ENCODE measurements around the gene SF3B1. TPM values are rescaled to one million over a fixed set of nuclear protein-coding genes. Genes with fewer than 3 reads are reported as not detected.

The SF3B1 gene
- total and polyA plus RNA-seq, 2 of the 13 experiments (the other 11 are each of a cell fraction or from before 2014, with no cell fraction given) = 387 to 750 TPM

DNA sequence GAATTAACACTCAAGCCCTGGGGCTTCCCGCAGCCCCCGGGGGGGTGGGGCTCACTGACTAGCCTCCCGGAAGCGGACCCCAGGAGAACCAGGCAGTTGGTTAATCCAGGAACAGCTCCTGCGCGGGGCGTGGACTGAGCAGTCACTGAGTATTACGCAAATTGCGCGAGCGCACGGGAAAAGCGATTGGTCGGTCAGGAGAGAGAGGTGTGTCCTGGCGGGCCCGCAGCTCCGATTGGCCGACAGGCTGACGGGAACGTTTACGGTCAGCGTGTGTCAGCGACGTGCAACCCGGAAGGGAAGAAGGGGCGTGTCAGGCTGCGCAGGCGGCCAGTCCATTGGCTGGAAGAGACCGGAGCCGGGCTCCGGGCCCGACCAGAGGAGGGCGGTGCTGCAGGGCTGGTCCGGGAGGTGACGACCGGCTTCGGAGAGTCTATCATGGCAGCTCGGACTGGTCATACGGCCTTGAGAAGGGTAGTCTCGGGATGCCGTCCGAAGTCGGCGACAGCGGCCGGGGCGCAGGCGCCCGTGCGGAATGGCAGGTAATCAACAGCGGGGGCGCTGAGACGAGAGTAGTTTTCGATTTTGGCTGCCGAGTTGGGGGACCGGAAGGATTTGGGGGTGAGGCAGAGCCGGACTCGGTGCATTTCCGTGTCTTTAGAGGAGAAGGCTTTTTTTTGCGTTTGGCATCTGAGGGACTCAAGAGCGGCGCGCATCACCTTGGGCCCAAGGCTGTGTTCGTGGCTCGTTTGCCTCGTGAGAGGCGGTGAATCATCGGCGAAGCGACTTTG is 18.5 kb upstream of the SF3B1 start, which contains the start of gene COQ10B (continued):
- TF ChIP-seq, protein P1, sequence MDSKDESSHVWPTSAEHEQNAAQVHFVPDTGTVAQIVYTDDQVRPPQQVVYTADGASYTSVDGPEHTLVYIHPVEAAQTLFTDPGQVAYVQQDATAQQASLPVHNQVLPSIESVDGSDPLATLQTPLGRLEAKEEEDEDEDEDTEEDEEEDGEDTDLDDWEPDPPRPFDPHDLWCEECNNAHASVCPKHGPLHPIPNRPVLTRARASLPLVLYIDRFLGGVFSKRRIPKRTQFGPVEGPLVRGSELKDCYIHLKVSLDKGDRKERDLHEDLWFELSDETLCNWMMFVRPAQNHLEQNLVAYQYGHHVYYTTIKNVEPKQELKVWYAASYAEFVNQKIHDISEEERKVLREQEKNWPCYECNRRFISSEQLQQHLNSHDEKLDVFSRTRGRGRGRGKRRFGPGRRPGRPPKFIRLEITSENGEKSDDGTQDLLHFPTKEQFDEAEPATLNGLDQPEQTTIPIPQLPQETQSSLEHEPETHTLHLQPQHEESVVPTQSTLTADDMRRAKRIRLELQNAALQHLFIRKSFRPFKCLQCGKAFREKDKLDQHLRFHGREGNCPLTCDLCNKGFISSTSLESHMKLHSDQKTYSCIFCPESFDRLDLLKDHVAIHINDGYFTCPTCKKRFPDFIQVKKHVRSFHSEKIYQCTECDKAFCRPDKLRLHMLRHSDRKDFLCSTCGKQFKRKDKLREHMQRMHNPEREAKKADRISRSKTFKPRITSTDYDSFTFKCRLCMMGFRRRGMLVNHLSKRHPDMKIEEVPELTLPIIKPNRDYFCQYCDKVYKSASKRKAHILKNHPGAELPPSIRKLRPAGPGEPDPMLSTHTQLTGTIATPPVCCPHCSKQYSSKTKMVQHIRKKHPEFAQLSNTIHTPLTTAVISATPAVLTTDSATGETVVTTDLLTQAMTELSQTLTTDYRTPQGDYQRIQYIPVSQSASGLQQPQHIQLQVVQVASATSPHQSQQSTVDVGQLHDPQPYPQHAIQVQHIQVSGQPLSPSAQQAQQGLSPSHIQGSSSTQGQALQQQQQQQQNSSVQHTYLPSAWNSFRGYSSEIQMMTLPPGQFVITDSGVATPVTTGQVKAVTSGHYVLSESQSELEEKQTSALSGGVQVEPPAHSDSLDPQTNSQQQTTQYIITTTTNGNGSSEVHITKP (CRISPR knock-in tag; IDR thresholded peaks at IDR 0.05; ENCODE audit: low read depth) = peak; percentile 88
- TF ChIP-seq ZSCAN29 (CRISPR knock-in tag; conservative IDR thresholded peaks at IDR 0.05) (no peak; the same call in 1 of the 2 replicates), SAFB2 (CRISPR knock-in tag; IDR thresholded peaks at IDR 0.05; ENCODE audit: borderline replicate concordance, low read depth) (no peak; the same call in 1 of the 2 replicates), FIP1L1 (IDR thresholded peaks at IDR 0.05; ENCODE audit: borderline replicate concordance, insufficient read depth, low read depth, low read length) (peak; percentile 87; the same call in 1 of the 2 replicates), HNF4G (IDR thresholded peaks at IDR 0.05; ENCODE audit: borderline replicate concordance, low read depth, low read length) (no peak), HNF4G (CRISPR knock-in tag; IDR thresholded peaks at IDR 0.05; ENCODE audit: borderline replicate concordance, low read depth) (0 out of 2 replicates have a peak, but pooled peaks have one; percentile 29), NR2C2 (CRISPR knock-in tag; IDR thresholded peaks at IDR 0.05; ENCODE audit: borderline replicate concordance) (peak; percentile 85), CREB1 (IDR thresholded peaks at IDR 0.05) (peak; percentile 95), CREB1 (CRISPR knock-in tag; IDR thresholded peaks at IDR 0.05) (peak; percentile 95), ZNF619 (CRISPR knock-in tag; IDR thresholded peaks at IDR 0.05) (peak; percentile 74; the same call in 1 of the 2 replicates), ZNF121 (CRISPR knock-in tag; IDR thresholded peaks at IDR 0.05) (no peak), PHF8 (CRISPR knock-in tag; IDR thresholded peaks at IDR 0.05) (peak; percentile 86; the same call in 1 of the 2 replicates)
- TF ChIP-seq, protein P2, sequence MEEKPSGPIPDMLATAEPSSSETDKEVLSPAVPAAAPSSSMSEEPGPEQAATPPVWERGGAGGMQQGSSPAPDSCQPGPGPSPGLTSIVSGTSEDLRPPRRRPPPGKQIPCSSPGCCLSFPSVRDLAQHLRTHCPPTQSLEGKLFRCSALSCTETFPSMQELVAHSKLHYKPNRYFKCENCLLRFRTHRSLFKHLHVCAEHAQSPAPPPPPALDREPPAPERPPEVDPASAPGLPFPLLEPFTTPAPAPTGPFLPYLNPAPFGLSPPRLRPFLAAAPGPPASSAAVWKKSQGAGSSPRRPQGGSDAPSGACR (CRISPR knock-in tag; IDR thresholded peaks at IDR 0.05) = 0 out of 2 replicates have a peak, but pooled peaks have one; percentile 40
- TF ChIP-seq, protein P3, sequence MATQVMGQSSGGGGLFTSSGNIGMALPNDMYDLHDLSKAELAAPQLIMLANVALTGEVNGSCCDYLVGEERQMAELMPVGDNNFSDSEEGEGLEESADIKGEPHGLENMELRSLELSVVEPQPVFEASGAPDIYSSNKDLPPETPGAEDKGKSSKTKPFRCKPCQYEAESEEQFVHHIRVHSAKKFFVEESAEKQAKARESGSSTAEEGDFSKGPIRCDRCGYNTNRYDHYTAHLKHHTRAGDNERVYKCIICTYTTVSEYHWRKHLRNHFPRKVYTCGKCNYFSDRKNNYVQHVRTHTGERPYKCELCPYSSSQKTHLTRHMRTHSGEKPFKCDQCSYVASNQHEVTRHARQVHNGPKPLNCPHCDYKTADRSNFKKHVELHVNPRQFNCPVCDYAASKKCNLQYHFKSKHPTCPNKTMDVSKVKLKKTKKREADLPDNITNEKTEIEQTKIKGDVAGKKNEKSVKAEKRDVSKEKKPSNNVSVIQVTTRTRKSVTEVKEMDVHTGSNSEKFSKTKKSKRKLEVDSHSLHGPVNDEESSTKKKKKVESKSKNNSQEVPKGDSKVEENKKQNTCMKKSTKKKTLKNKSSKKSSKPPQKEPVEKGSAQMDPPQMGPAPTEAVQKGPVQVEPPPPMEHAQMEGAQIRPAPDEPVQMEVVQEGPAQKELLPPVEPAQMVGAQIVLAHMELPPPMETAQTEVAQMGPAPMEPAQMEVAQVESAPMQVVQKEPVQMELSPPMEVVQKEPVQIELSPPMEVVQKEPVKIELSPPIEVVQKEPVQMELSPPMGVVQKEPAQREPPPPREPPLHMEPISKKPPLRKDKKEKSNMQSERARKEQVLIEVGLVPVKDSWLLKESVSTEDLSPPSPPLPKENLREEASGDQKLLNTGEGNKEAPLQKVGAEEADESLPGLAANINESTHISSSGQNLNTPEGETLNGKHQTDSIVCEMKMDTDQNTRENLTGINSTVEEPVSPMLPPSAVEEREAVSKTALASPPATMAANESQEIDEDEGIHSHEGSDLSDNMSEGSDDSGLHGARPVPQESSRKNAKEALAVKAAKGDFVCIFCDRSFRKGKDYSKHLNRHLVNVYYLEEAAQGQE (IDR thresholded peaks at IDR 0.05; ENCODE audit: borderline replicate concordance in 1 of 2, low read depth in 1 of 2, low read length in 2 of 2) = peak in 1 of 2 experiments; percentile 62; a peak in 1 of 4 replicates
- TF ChIP-seq, protein P4, sequence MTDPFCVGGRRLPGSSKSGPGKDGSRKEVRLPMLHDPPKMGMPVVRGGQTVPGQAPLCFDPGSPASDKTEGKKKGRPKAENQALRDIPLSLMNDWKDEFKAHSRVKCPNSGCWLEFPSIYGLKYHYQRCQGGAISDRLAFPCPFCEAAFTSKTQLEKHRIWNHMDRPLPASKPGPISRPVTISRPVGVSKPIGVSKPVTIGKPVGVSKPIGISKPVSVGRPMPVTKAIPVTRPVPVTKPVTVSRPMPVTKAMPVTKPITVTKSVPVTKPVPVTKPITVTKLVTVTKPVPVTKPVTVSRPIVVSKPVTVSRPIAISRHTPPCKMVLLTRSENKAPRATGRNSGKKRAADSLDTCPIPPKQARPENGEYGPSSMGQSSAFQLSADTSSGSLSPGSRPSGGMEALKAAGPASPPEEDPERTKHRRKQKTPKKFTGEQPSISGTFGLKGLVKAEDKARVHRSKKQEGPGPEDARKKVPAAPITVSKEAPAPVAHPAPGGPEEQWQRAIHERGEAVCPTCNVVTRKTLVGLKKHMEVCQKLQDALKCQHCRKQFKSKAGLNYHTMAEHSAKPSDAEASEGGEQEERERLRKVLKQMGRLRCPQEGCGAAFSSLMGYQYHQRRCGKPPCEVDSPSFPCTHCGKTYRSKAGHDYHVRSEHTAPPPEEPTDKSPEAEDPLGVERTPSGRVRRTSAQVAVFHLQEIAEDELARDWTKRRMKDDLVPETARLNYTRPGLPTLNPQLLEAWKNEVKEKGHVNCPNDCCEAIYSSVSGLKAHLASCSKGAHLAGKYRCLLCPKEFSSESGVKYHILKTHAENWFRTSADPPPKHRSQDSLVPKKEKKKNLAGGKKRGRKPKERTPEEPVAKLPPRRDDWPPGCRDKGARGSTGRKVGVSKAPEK (CRISPR knock-in tag; IDR thresholded peaks at IDR 0.05; ENCODE audit: borderline replicate concordance) = no peak
